ENCODE data around the gene DSCAM. TPM values are rescaled to one million over a fixed set of nuclear protein-coding genes. Genes with fewer than 3 reads are reported as not detected.

Gene DSCAM
- total and polyA plus RNA-seq, 4 donors: 0.02 to 0.25 (median 0.09) TPM

- DNase-seq (no peak), ATAC-seq (ENCODE audit: insufficient read depth, low FRiP score) (no peak)
- H3K4me1 ChIP-seq (ENCODE audit: control insufficient read depth in 5 of 5, insufficient read depth in 5 of 5, low read length in 5 of 5): no peaks in the 10 kb centered on the region
- 90 to 93% methylated on average over 8 of the region's 8 CpGs for WGBS, 2 donors
- TF ChIP-seq CTCF (IDR thresholded peaks at IDR 0.05; ENCODE audit: control extremely low read depth, extremely low read depth): no peak
- no peaks in the 10 kb centered on the region for H3K27me3 ChIP-seq (ENCODE audit: control insufficient read depth in 3 of 3, insufficient read depth in 3 of 3, low read length in 2 of 3)
- H3K4me3 ChIP-seq: no peak overlapping the region
- no peak overlapping the region for H3K27ac ChIP-seq (ENCODE audit: low read depth in 1 of 2, low read length in 1 of 2)
- no peak overlapping the region for H3K9ac ChIP-seq (ENCODE audit: insufficient read depth in 1 of 2, low read length in 2 of 2)
- H3K36me3 ChIP-seq (ENCODE audit: control insufficient read depth in 4 of 4, insufficient read depth in 4 of 4, low read length in 4 of 4): no peaks in the 10 kb centered on the region
- peaks cover 0 to 2% (median 0%) of the 10 kb centered on the region in 4 donors for H3K9me3 ChIP-seq (ENCODE audit: control insufficient read depth in 4 of 4, insufficient read depth in 3 of 4, low read length in 3 of 4)
Measured at GRCh38 chr21:40729761-40730425, 117.1 kb downstream of the DSCAM start.

- DNase-seq: no peak
- H3K9me3 ChIP-seq (ENCODE audit: control insufficient read depth in 4 of 4, insufficient read depth in 3 of 4, low read length in 3 of 4): peaks cover 0 to 2% (median under 1%) of the 10 kb centered on the region in 4 donors
- ATAC-seq (ENCODE audit: insufficient read depth, low FRiP score): no peak
- H3K27me3 ChIP-seq (ENCODE audit: control insufficient read depth in 3 of 3, insufficient read depth in 3 of 3, low read length in 2 of 3): no peaks in the 10 kb centered on the region
- no peaks in the 10 kb centered on the region for H3K36me3 ChIP-seq (ENCODE audit: control insufficient read depth in 4 of 4, insufficient read depth in 4 of 4, low read length in 4 of 4)
- TF ChIP-seq CTCF (IDR thresholded peaks at IDR 0.05; ENCODE audit: control extremely low read depth, extremely low read depth): no peak
- 86 to 88% methylated on average over 5 of the region's 5 CpGs for WGBS, 2 donors
- H3K4me1 ChIP-seq (ENCODE audit: control insufficient read depth in 5 of 5, insufficient read depth in 5 of 5, low read length in 5 of 5): no peaks in the 10 kb centered on the region
- H3K9ac ChIP-seq (ENCODE audit: insufficient read depth in 1 of 2, low read length in 2 of 2): no peak overlapping the region
- H3K4me3 ChIP-seq: no peak overlapping the region
- no peak overlapping the region for H3K27ac ChIP-seq (ENCODE audit: low read depth in 1 of 2, low read length in 1 of 2)
Measured at GRCh38 chr21:40723966-40724365, 123.0 kb downstream of the DSCAM start.

- H3K27me3 ChIP-seq (ENCODE audit: control insufficient read depth in 3 of 3, insufficient read depth in 3 of 3, low read length in 2 of 3): no peaks in the 10 kb centered on the region
- DNase-seq: no peak
- 92 to 95% methylated on average over 2 of the region's 2 CpGs for WGBS, 2 donors
- no peak overlapping the region for H3K27ac ChIP-seq (ENCODE audit: low read depth in 1 of 2, low read length in 1 of 2)
- H3K9ac ChIP-seq (ENCODE audit: insufficient read depth in 1 of 2, low read length in 2 of 2): no peak overlapping the region
- no peak overlapping the region for H3K4me3 ChIP-seq
- H3K9me3 ChIP-seq (ENCODE audit: control insufficient read depth in 4 of 4, insufficient read depth in 3 of 4, low read length in 3 of 4): peaks cover 0 to 2% (median under 1%) of the 10 kb centered on the region in 4 donors
- no peaks in the 10 kb centered on the region for H3K4me1 ChIP-seq (ENCODE audit: control insufficient read depth in 5 of 5, insufficient read depth in 5 of 5, low read length in 5 of 5)
- no peak for TF ChIP-seq CTCF (IDR thresholded peaks at IDR 0.05; ENCODE audit: control extremely low read depth, extremely low read depth)
- no peak for ATAC-seq (ENCODE audit: insufficient read depth, low FRiP score)
- H3K36me3 ChIP-seq (ENCODE audit: control insufficient read depth in 4 of 4, insufficient read depth in 4 of 4, low read length in 4 of 4): no peaks in the 10 kb centered on the region
Measured at GRCh38 chr21:40723317-40723716, 123.6 kb downstream of the DSCAM start.

- no peak for ATAC-seq (ENCODE audit: insufficient read depth, low FRiP score)
- Histone ChIP-seq H3K27me3 (ENCODE audit: control insufficient read depth in 3 of 3, insufficient read depth in 3 of 3, low read length in 2 of 3) (no peaks in the 10 kb centered on the region), H3K4me1 (ENCODE audit: control insufficient read depth in 5 of 5, insufficient read depth in 5 of 5, low read length in 5 of 5) (no peaks in the 10 kb centered on the region), H3K9me3 (ENCODE audit: control insufficient read depth in 4 of 4, insufficient read depth in 3 of 4, low read length in 3 of 4) (peaks cover 0 to 2% (median 0%) of the 10 kb centered on the region in 4 donors), H3K9ac (ENCODE audit: insufficient read depth in 1 of 2, low read length in 2 of 2) (no peak overlapping the region), H3K36me3 (ENCODE audit: control insufficient read depth in 4 of 4, insufficient read depth in 4 of 4, low read length in 4 of 4) (no peaks in the 10 kb centered on the region), H3K4me3 (no peak overlapping the region), H3K27ac (ENCODE audit: low read depth in 1 of 2, low read length in 1 of 2) (no peak overlapping the region)
- DNase-seq: no peak
- WGBS, 2 donors: 88 to 93% methylated on average over 1 of the region's 1 CpG
- TF ChIP-seq CTCF (IDR thresholded peaks at IDR 0.05; ENCODE audit: control extremely low read depth, extremely low read depth): no peak
Measured at GRCh38 chr21:40719615-40720014, 127.3 kb downstream of the DSCAM start.

Data from lung (tissue), 12 donors.